GM23338 (cell line): ENCODE measurements around the gene RGS6. TPM values are rescaled to one million over a fixed set of nuclear protein-coding genes. Genes with fewer than 3 reads are reported as not detected.

ENCODE experiments used
- ATAC-seq: fragments of 200-7000 bp; cut with Tn5 transposase; 3 replicates; pipeline ENCODE4 v1.9.1; 2020
- DNase-seq: peaks from one replicate; pipeline ENCODE4 v3.0.0-alpha.2; 2015; ENCODE audit warnings: low spot score
- H2AFZ ChIP-seq: fragments of 200-600 bp; sonication (generic); 2 replicates; pipeline ENCODE4 v1.8.0; 2016; ENCODE audit warnings: antibody characterized with exemption, mild to moderate bottlenecking, moderate library complexity
- H3F3A ChIP-seq: fragments of 200-600 bp; sonication (generic); replicated peaks from 2 replicates; pipeline ENCODE4 v1.8.0; 2017; ENCODE audit warnings: antibody characterized with exemption, mixed run types, low read depth
- H3K27ac ChIP-seq: fragments of 200-600 bp; sonication (generic); 2 replicates; pipeline ENCODE4 v1.6.1; 2016; ENCODE audit warnings: low read depth
- H3K27me3 ChIP-seq: fragments of 200-600 bp; sonication (generic); 2 replicates; pipeline ENCODE4 v1.8.0; 2016; ENCODE audit warnings: mild to moderate bottlenecking, mixed run types, moderate library complexity; ENCODE audit not compliant: insufficient read depth
- H3K36me3 ChIP-seq: fragments of 200-600 bp; sonication (generic); 2 replicates; pipeline ENCODE4 v1.8.0; 2016; ENCODE audit warnings: mild to moderate bottlenecking; ENCODE audit not compliant: insufficient read depth
- H3K4me1 ChIP-seq: fragments of 200-600 bp; sonication (generic); 2 replicates; pipeline ENCODE4 v1.8.0; 2016; ENCODE audit warnings: mild to moderate bottlenecking, moderate library complexity; ENCODE audit not compliant: insufficient read depth
- H3K4me2 ChIP-seq: fragments of 200-600 bp; sonication (generic); 2 replicates; pipeline ENCODE4 v1.7.1; 2017; ENCODE audit warnings: mixed run types
- H3K4me3 ChIP-seq: fragments of 200-600 bp; sonication (generic); 2 replicates; pipeline ENCODE4 v1.6.1; 2016; ENCODE audit warnings: mixed run types
- H3K79me2 ChIP-seq: fragments of 200-600 bp; sonication (generic); replicated peaks from 2 replicates; pipeline ENCODE4 v1.8.0; 2017; ENCODE audit warnings: mild to moderate bottlenecking; ENCODE audit not compliant: insufficient read depth
- H3K9me2 ChIP-seq: fragments of 200-600 bp; sonication (generic); 2 replicates; pipeline ENCODE4 v1.8.0; 2017; ENCODE audit not compliant: insufficient read depth
- H4K20me1 ChIP-seq: fragments of 200-600 bp; sonication (generic); replicated peaks from 2 replicates; pipeline ENCODE4 v1.8.0; 2017; ENCODE audit warnings: mild to moderate bottlenecking; ENCODE audit not compliant: insufficient read depth
- H3K27ac Mint-ChIP-seq: 2 replicates; pipeline ENCODE4 v1.8.0; 2020; ENCODE audit warnings: inconsistent platforms, mild to moderate bottlenecking, moderate library complexity, mixed read lengths
- H3K27me3 Mint-ChIP-seq: 3 replicates; pipeline ENCODE4 v1.8.0; 2022; ENCODE audit warnings: low read depth, mild to moderate bottlenecking, moderate library complexity, mixed read lengths, inconsistent platforms; ENCODE audit not compliant: insufficient read depth, poor library complexity
- H3K36me3 Mint-ChIP-seq: 3 replicates; pipeline ENCODE4 v1.8.0; 2021; ENCODE audit warnings: low read depth, mild to moderate bottlenecking, inconsistent platforms, moderate library complexity, mixed read lengths
- H3K4me1 Mint-ChIP-seq: 3 replicates; pipeline ENCODE4 v1.8.0; 2020; ENCODE audit warnings: mild to moderate bottlenecking, inconsistent platforms, mixed read lengths
- H3K4me3 Mint-ChIP-seq: 3 replicates; pipeline ENCODE4 v1.8.0; 2021; ENCODE audit warnings: moderate library complexity, mild to moderate bottlenecking, inconsistent platforms, mixed read lengths
- H3K9me3 Mint-ChIP-seq: 3 replicates; pipeline ENCODE4 v1.8.0; 2020; ENCODE audit warnings: moderate library complexity, mild to moderate bottlenecking, inconsistent platforms, mixed read lengths
- CREB1 ChIP-seq: fragments of 250-450 bp; sonication (Bioruptor Pico); IDR thresholded peaks from 2 replicates; pipeline ENCODE4 v1.5.0; 2020; ENCODE audit warnings: low read depth, mild to moderate bottlenecking, moderate library complexity
- EZH2 ChIP-seq: fragments of 200-600 bp; sonication (generic); IDR thresholded peaks from one replicate; pipeline ENCODE4 v1.8.0; 2017; ENCODE audit warnings: antibody characterized with exemption, mild to moderate bottlenecking, low read depth; ENCODE audit not compliant: unreplicated experiment
- EZH2phosphoT487 ChIP-seq: fragments of 200-600 bp; sonication (generic); IDR thresholded peaks from one replicate; pipeline ENCODE4 v1.8.1; 2018; ENCODE audit warnings: antibody characterized with exemption; ENCODE audit not compliant: unreplicated experiment
- JUNB ChIP-seq: IDR thresholded peaks from one replicate; pipeline ENCODE4 v1.6.1; 2016; ENCODE audit warnings: antibody characterized with exemption; ENCODE audit not compliant: unreplicated experiment
- NANOG ChIP-seq: IDR thresholded peaks from 2 replicates; pipeline ENCODE4 v1.6.1; 2016; ENCODE audit warnings: antibody characterized with exemption, borderline replicate concordance
- POLR2AphosphoS5 ChIP-seq: IDR thresholded peaks from 2 replicates; pipeline ENCODE4 v1.6.1; 2016; ENCODE audit warnings: antibody characterized with exemption, low read depth
- REST ChIP-seq: IDR thresholded peaks from one replicate; pipeline ENCODE4 v1.6.1; 2018; ENCODE audit warnings: antibody characterized with exemption; ENCODE audit not compliant: unreplicated experiment
- STAT1 ChIP-seq: IDR thresholded peaks from one replicate; pipeline ENCODE4 v1.6.1; 2016; ENCODE audit warnings: antibody characterized with exemption; ENCODE audit not compliant: unreplicated experiment
- ZNF114 ChIP-seq: fragments of 250-450 bp; sonication (Bioruptor Pico); IDR thresholded peaks from 2 replicates; pipeline ENCODE4 v1.5.0; 2020; ENCODE audit warnings: mild to moderate bottlenecking, moderate library complexity
- ZNF331 ChIP-seq: fragments of 250-450 bp; sonication (Bioruptor Pico); IDR thresholded peaks from 2 replicates; pipeline ENCODE4 v1.5.0; 2020; ENCODE audit warnings: low read depth, mild to moderate bottlenecking, moderate library complexity
- polyA plus RNA-seq: library from polyadenylated mRNA; unstranded; fragments of >200 nt; fragmentation: Nextera tagmentation; extraction: Ambion mirVana; gene quantifications from 2 replicates; pipeline ENCODE4 v1.2.1, GENCODE V29; 2016
- total RNA-seq: library from RNA; depleted of rRNA; stranded (reverse); fragments of >200 nt; shearing (Covaris generic); gene quantifications from 2 replicates; pipeline ENCODE4 v1.2.3, GENCODE V29; 2014
- TF ChIP-seq, protein P1 (sequence below): IDR thresholded peaks from 2 replicates; pipeline ENCODE4 v1.6.1; 2016; ENCODE audit warnings: antibody characterized with exemption
- TF ChIP-seq, protein P2 (sequence below): fragments of 250-450 bp; sonication (Bioruptor Pico); IDR thresholded peaks from 2 replicates; pipeline ENCODE4 v1.5.0; 2020; ENCODE audit warnings: mild to moderate bottlenecking, moderate library complexity

The RGS6 gene
- total and polyA plus RNA-seq, 2 experiments from 2014 or later: 0.66 to 0.83 TPM

GRCh38 chr14:72278316-72278715 lies 346.1 kb downstream of the RGS6 start:
- Histone ChIP-seq H3K79me2 (no peaks in the 10 kb centered on the region), H3K4me1 (no peaks in the 10 kb centered on the region), H3K4me3 (no peak overlapping the region), H2AFZ (no peak overlapping the region), H3F3A (no peaks in the 10 kb centered on the region), H3K4me2 (no peak overlapping the region), H3K9me2 (peaks cover 10% of the 10 kb centered on the region; the same call in 1 of the 2 replicates), H4K20me1 (no peaks in the 10 kb centered on the region), H3K27ac (no peak overlapping the region), H3K27me3 (no peaks in the 10 kb centered on the region), H3K36me3 (no peaks in the 10 kb centered on the region)
- Mint-ChIP-seq H3K4me3 (no peak overlapping the region), H3K27me3 (peaks cover 2% of the 10 kb centered on the region), H3K36me3 (peaks cover 13% of the 10 kb centered on the region; the same call in 2 of the 3 replicates), H3K9me3 (peaks cover 20% of the 10 kb centered on the region), H3K4me1 (peaks cover 5% of the 10 kb centered on the region; the same call in 2 of the 3 replicates), H3K27ac (no peak overlapping the region)
- DNase-seq (no peak), ATAC-seq (no peak)
- TF ChIP-seq CREB1 (CRISPR knock-in tag): no peak

- DNase-seq: no peak
- Histone ChIP-seq H3K79me2 (no peaks in the 10 kb centered on the region), H3K9me2 (0 out of 2 replicates have a peak, but pooled peaks cover 5% of the 10 kb centered on the region), H3K4me1 (no peaks in the 10 kb centered on the region), H3K4me2 (no peak overlapping the region), H3K27me3 (no peaks in the 10 kb centered on the region), H4K20me1 (no peaks in the 10 kb centered on the region), H3F3A (no peaks in the 10 kb centered on the region), H2AFZ (no peak overlapping the region), H3K36me3 (peaks cover 8% of the 10 kb centered on the region), H3K4me3 (no peak overlapping the region), H3K27ac (no peak overlapping the region)
- Mint-ChIP-seq H3K36me3 (peaks cover 40% of the 10 kb centered on the region), H3K27me3 (peaks cover 4% of the 10 kb centered on the region), H3K4me1 (no peaks in the 10 kb centered on the region), H3K4me3 (no peak overlapping the region), H3K27ac (no peak overlapping the region), H3K9me3 (peaks cover 65% of the 10 kb centered on the region)
- no peak for ATAC-seq
- TF ChIP-seq, protein P1, sequence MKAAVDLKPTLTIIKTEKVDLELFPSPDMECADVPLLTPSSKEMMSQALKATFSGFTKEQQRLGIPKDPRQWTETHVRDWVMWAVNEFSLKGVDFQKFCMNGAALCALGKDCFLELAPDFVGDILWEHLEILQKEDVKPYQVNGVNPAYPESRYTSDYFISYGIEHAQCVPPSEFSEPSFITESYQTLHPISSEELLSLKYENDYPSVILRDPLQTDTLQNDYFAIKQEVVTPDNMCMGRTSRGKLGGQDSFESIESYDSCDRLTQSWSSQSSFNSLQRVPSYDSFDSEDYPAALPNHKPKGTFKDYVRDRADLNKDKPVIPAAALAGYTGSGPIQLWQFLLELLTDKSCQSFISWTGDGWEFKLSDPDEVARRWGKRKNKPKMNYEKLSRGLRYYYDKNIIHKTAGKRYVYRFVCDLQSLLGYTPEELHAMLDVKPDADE: no peak
- TF ChIP-seq ZNF331 (CRISPR knock-in tag) (no peak), EZH2phosphoT487 (no peak), POLR2AphosphoS5 (no peak), REST (no peak), NANOG (no peak), EZH2 (no peak), STAT1 (no peak), CREB1 (CRISPR knock-in tag) (no peak), JUNB (no peak), ZNF114 (CRISPR knock-in tag) (no peak)
- TF ChIP-seq, protein P2, sequence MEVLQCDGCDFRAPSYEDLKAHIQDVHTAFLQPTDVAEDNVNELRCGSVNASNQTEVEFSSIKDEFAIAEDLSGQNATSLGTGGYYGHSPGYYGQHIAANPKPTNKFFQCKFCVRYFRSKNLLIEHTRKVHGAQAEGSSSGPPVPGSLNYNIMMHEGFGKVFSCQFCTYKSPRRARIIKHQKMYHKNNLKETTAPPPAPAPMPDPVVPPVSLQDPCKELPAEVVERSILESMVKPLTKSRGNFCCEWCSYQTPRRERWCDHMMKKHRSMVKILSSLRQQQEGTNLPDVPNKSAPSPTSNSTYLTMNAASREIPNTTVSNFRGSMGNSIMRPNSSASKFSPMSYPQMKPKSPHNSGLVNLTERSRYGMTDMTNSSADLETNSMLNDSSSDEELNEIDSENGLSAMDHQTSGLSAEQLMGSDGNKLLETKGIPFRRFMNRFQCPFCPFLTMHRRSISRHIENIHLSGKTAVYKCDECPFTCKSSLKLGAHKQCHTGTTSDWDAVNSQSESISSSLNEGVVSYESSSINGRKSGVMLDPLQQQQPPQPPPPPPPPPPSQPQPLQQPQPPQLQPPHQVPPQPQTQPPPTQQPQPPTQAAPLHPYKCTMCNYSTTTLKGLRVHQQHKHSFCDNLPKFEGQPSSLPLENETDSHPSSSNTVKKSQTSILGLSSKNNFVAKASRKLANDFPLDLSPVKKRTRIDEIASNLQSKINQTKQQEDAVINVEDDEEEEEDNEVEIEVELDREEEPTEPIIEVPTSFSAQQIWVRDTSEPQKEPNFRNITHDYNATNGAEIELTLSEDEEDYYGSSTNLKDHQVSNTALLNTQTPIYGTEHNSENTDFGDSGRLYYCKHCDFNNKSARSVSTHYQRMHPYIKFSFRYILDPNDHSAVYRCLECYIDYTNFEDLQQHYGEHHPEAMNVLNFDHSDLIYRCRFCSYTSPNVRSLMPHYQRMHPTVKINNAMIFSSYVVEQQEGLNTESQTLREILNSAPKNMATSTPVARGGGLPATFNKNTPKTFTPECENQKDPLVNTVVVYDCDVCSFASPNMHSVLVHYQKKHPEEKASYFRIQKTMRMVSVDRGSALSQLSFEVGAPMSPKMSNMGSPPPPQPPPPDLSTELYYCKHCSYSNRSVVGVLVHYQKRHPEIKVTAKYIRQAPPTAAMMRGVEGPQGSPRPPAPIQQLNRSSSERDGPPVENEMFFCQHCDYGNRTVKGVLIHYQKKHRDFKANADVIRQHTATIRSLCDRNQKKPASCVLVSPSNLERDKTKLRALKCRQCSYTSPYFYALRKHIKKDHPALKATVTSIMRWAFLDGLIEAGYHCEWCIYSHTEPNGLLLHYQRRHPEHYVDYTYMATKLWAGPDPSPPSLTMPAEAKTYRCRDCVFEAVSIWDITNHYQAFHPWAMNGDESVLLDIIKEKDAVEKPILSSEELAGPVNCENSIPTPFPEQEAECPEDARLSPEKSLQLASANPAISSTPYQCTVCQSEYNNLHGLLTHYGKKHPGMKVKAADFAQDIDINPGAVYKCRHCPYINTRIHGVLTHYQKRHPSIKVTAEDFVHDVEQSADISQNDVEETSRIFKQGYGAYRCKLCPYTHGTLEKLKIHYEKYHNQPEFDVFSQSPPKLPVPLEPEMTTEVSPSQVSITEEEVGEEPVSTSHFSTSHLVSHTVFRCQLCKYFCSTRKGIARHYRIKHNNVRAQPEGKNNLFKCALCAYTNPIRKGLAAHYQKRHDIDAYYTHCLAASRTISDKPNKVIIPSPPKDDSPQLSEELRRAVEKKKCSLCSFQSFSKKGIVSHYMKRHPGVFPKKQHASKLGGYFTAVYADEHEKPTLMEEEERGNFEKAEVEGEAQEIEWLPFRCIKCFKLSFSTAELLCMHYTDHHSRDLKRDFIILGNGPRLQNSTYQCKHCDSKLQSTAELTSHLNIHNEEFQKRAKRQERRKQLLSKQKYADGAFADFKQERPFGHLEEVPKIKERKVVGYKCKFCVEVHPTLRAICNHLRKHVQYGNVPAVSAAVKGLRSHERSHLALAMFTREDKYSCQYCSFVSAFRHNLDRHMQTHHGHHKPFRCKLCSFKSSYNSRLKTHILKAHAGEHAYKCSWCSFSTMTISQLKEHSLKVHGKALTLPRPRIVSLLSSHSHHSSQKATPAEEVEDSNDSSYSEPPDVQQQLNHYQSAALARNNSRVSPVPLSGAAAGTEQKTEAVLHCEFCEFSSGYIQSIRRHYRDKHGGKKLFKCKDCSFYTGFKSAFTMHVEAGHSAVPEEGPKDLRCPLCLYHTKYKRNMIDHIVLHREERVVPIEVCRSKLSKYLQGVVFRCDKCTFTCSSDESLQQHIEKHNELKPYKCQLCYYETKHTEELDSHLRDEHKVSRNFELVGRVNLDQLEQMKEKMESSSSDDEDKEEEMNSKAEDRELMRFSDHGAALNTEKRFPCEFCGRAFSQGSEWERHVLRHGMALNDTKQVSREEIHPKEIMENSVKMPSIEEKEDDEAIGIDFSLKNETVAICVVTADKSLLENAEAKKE (CRISPR knock-in tag): no peak
Measured at GRCh38 chr14:72284176-72284575, 351.9 kb downstream of the RGS6 start.
